Caki2 (cell line): ENCODE measurements around the gene SLC35A2. TPM values are rescaled to one million over a fixed set of nuclear protein-coding genes. Genes with fewer than 3 reads are reported as not detected.

Experiments
- DNase-seq: peaks from one replicate; pipeline ENCODE4 v3.0.0-alpha.2; 2015; ENCODE audit warnings: low read depth
- in situ Hi-C: cut with HindIII; loops from 2 replicates; pipeline ENCODE4 v1.10.0; 2016; ENCODE audit warnings: low sequenced_read_pairs, low pct_unique_long_range_greater_than_20kb, mixed read lengths
- total RNA-seq: library from RNA; depleted of rRNA; stranded (reverse); fragments of >200 nt; shearing (Covaris generic); gene quantifications from 2 replicates; pipeline ENCODE4 v1.2.3, GENCODE V29; 2014; ENCODE audit warnings: low replicate concordance

The SLC35A2 gene
- total RNA-seq, 1 experiment from 2014 or later, result 33.1 TPM

GRCh38 chrX:48908600-48908999 lies 2.8 kb downstream of the SLC35A2 start:
- no peak for DNase-seq
- in situ Hi-C loops, result no loop called here

GRCh38 chrX:48905090-48905790 lies 6.2 kb downstream of the SLC35A2 start:
- DNase-seq, result no peak
- in situ Hi-C loops, result no loop called here

GRCh38 chrX:48904626-48905025 lies 6.8 kb downstream of the SLC35A2 start:
- in situ Hi-C loops, result no loop called here
- DNase-seq, result no peak

GRCh38 chrX:48904180-48904579 lies 7.3 kb downstream of the SLC35A2 start:
- no peak for DNase-seq
- in situ Hi-C loops, result no loop called here

GRCh38 chrX:48903290-48903689 lies 8.2 kb downstream of the SLC35A2 start:
- in situ Hi-C loops, result no loop called here
- no peak for DNase-seq

GRCh38 chrX:48902776-48903175 lies 8.7 kb downstream of the SLC35A2 start:
- in situ Hi-C loops, result no loop called here
- no peak for DNase-seq

- DNase-seq, result no peak
- in situ Hi-C loops, result no loop called here
Measured at GRCh38 chrX:48902135-48902534, 9.3 kb downstream of the SLC35A2 start.

- DNase-seq, result no peak
- in situ Hi-C loops, result no loop called here
Measured at GRCh38 chrX:48901069-48901468, 10.4 kb downstream of the SLC35A2 start.

GRCh38 chrX:48899078-48899410 lies 12.4 kb downstream of the SLC35A2 start:
- in situ Hi-C loops, result no loop called here
- DNase-seq, result no peak

- in situ Hi-C loops, result no loop called here
- peak; percentile 93 for DNase-seq
Measured at GRCh38 chrX:48897625-48898306, 13.7 kb downstream of the SLC35A2 start, which contains the start of the genes PQBP1 and TIMM17B. Gene PQBP1, plus strand, starts transcription at chrX:48897930. Its CDS starts 580 bp downstream, at chrX:48898510. Gene TIMM17B, minus strand, starts transcription at chrX:48897768. Its CDS starts 19 bp downstream, at chrX:48897749.

- in situ Hi-C loops, result no loop called here
- DNase-seq, result peak; percentile 78
Measured at GRCh38 chrX:48897157-48897624, 14.3 kb downstream of the SLC35A2 start.

GRCh38 chrX:48896611-48897011 lies 14.8 kb downstream of the SLC35A2 start:
- DNase-seq, result no peak
- in situ Hi-C loops, result no loop called here

- in situ Hi-C loops, result no loop called here
- no peak for DNase-seq
Measured at GRCh38 chrX:48894891-48895290, 16.6 kb downstream of the SLC35A2 start.

GRCh38 chrX:48893556-48894348 lies 17.7 kb downstream of the SLC35A2 start:
- no peak for DNase-seq

GRCh38 chrX:48892896-48893295 lies 18.6 kb downstream of the SLC35A2 start:
- DNase-seq, result no peak
- in situ Hi-C loops, result no loop called here

More at GRCh38 chrX:48893556-48894348, 17.7 kb downstream of the SLC35A2 start:
- in situ Hi-C loops, result no loop called here

- peak; percentile 93 for DNase-seq
- in situ Hi-C loops, result no loop called here
Measured at GRCh38 chrX:48891402-48892288, 19.8 kb downstream of the SLC35A2 start.

- peak; percentile 24 for DNase-seq
- in situ Hi-C loops, result no loop called here
Measured at GRCh38 chrX:48890934-48891401, 20.5 kb downstream of the SLC35A2 start.
